Large intestine (tissue), 3 donors: Measurements from ENCODE around the gene PTPRC. TPM values are rescaled to one million over a fixed set of nuclear protein-coding genes. Genes with fewer than 3 reads are reported as not detected.

ENCODE experiments used
- DNase-seq, 2 donors: peaks; one replicate each; pipeline versions ENCODE4 v3.0.0 to v3.0.0-alpha.2; 2013
- H3K27ac ChIP-seq: one replicate; pipeline ENCODE4 v1.5.1; 2013; ENCODE audit warnings: low read length
- H3K27me3 ChIP-seq: 2 replicates; pipeline ENCODE4 v1.6.1; 2013; ENCODE audit warnings: low read length; ENCODE audit not compliant: control insufficient read depth, insufficient read depth
- H3K36me3 ChIP-seq: 2 replicates; pipeline ENCODE4 v1.6.1; 2013; ENCODE audit warnings: low read length; ENCODE audit not compliant: control insufficient read depth, insufficient read depth
- H3K4me1 ChIP-seq: one replicate; pipeline ENCODE4 v1.6.1; 2013; ENCODE audit warnings: low read length; ENCODE audit not compliant: control insufficient read depth, insufficient read depth
- H3K4me3 ChIP-seq: one replicate; pipeline ENCODE4 v1.5.1; 2013; ENCODE audit warnings: low read length
- H3K9me3 ChIP-seq: one replicate; pipeline ENCODE4 v1.6.1; 2013; ENCODE audit warnings: mild to moderate bottlenecking, low read depth, low read length, moderate library complexity; ENCODE audit not compliant: control insufficient read depth
- WGBS: methylation state at CpG from one replicate; pipeline ENCODE4 v1.1.5; 2013; ENCODE audit warnings: low lambda C conversion rate; ENCODE audit not compliant: insufficient coverage; 5-methylcytosine and 5-hydroxymethylcytosine counted together
- polyA plus RNA-seq: library from polyadenylated mRNA; unstranded; fragments of 120-200 nt; gene quantifications from one replicate; pipeline ENCODE4 v1.2.1, GENCODE V29; 2013

The PTPRC gene
- polyA plus RNA-seq, 1 donor, result 18.9 TPM

DNA sequence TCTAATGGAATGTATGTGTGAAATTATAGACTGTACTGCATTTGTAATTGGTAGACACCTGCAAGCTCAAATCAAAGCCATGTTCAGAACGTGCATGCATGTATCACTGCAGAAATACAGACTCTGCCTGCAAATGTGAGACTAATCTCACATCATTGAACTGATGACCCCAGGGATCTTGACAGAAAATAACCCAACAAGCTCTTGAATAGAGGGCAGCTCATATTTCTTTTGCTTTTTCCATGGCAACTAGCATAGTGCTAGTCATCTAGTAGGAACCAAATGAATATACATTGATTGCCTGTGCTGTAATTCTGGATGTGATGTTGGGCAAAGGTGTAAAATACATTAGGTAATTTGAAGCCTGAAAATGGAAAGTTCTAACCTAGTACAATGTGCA lies 62.4 kb downstream of the PTPRC start:
- Histone ChIP-seq H3K27ac (no peak overlapping the region), H3K36me3 (no peaks in the 10 kb centered on the region), H3K27me3 (peaks cover 3% of the 10 kb centered on the region), H3K4me3 (no peak overlapping the region), H3K9me3 (no peaks in the 10 kb centered on the region), H3K4me1 (no peaks in the 10 kb centered on the region)
- WGBS, result no CpG with 5 or more reads among the region's 1 CpG
- no peak for DNase-seq

DNA sequence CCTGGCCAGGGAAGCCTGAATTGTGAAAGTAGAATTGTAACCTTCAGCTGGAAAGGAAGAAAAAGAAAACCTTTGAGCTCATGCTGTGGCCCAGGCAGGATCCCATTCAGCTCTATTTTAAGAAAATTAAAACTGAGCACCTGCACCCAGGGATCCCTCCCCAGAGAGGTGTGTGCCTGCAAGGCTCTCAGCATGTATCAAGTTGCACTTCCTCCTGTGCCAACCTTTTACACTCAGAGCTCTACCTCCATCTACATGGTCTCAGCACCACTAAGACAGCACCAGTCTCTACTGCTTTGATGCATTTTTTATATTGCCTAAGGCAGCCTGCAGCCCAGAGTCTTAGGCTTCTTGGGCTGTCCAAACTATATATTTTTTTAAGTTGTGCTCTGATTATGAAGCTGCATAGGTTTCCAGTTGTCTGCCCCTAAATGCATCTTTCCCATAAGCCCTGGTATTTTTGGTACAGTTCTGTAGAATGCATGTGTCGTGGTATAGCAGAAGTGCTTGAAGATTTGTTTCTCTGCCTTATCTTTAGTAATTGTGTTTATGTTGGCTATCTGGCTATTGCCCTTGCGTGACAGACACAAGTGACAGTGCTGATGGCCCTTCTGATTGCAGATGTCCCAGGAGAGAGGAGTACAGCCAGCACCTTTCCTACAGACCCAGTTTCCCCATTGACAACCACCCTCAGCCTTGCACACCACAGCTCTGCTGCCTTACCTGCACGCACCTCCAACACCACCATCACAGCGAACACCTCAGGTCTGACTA lies 63.1 kb downstream of the PTPRC start:
- WGBS, result no CpG with 5 or more reads among the region's 4 CpGs

DNA sequence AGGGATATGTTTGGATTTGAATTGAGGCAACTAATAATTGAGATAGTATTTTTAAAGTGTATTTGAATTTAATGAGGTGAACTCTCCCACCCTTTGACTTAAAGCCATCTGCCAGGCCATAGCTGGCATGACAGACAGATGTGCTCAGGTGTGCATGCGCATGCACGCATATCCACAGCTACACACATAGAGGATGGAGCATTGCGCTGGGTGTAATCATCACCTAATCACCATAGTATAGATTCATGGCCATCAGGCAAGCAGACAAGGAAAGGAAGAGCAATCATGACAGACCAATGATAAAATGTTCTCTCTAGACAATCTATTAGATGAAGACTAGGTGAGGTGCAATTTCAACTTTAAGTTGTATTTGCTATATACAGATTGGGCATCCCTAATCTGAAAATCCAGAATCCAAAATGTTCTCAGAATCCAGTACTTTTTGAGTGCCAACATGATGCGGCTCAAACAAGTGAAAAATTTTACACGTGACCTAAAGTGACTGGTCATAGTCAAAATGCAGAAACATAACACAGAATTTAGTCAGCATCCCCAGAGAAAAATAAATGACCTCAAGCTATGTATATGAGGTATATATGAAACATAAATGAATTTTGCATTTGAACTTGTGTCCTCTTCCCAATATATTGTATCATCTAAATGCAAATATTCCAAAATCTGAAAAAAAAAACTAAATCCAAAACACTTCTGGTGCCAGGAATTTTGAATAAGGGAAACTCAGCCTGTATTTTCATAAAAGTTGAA lies 70.1 kb downstream of the PTPRC start:
- no peaks in the 10 kb centered on the region for H3K4me1 ChIP-seq
- no peaks in the 10 kb centered on the region for H3K36me3 ChIP-seq
- 100% methylated on average over 2 of the region's 5 CpGs for WGBS
- no peak overlapping the region for H3K27ac ChIP-seq
- DNase-seq, result no peak
- H3K9me3 ChIP-seq, result no peaks in the 10 kb centered on the region
- no peak overlapping the region for H3K4me3 ChIP-seq
- no peaks in the 10 kb centered on the region for H3K27me3 ChIP-seq

More for the DNA sequence above, 63.1 kb downstream of the PTPRC start:
- no peak for DNase-seq
- Histone ChIP-seq H3K27ac (no peak overlapping the region), H3K4me1 (no peaks in the 10 kb centered on the region), H3K27me3 (peaks cover 3% of the 10 kb centered on the region), H3K9me3 (no peaks in the 10 kb centered on the region), H3K4me3 (no peak overlapping the region), H3K36me3 (no peaks in the 10 kb centered on the region)

DNA sequence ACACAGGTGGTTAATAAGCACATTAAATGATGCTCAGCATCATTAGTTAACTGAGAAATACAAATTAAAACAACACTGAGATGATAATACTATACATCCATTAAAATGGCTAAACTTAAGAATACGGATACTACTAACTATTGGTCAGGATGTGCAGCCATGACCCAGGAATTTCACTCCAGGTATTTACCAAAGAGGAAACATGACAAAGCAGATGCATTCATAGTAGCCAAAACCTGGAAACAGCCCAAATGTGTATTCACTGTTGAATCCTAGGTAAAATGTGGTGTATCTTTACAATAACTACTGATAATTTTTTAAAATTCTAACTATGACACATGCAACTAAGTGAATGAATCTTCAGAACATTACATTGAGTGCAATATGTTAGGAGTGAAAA lies 73.0 kb downstream of the PTPRC start:
- H3K27ac ChIP-seq, result no peak overlapping the region
- H3K4me3 ChIP-seq, result no peak overlapping the region
- H3K36me3 ChIP-seq, result no peaks in the 10 kb centered on the region
- no peaks in the 10 kb centered on the region for H3K4me1 ChIP-seq
- H3K27me3 ChIP-seq, result no peaks in the 10 kb centered on the region
- DNase-seq, result no peak
- 100% methylated on average over 1 of the region's 1 CpG for WGBS
- H3K9me3 ChIP-seq, result no peaks in the 10 kb centered on the region

DNA sequence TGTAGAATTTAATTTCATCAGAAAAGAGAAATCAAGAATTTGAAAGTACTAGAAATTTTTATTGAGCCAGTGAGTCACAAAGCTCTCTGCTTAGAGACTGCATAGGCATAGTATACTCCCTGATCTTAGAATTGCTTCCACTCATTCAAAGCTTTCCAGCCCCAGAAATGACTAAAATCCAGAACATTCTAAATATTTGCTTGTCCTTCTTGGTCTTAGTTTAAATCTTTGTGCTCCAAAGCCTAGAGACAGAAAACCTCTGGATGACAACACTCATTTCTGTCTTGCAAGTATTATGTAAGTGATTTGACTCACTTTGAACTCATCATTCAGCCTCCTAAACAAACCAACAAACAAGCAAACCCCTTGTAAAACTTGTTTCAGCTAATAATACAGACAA lies 74.2 kb downstream of the PTPRC start:
- no peak overlapping the region for H3K4me3 ChIP-seq
- no peaks in the 10 kb centered on the region for H3K36me3 ChIP-seq
- no peaks in the 10 kb centered on the region for H3K4me1 ChIP-seq
- DNase-seq, result no peak
- no peaks in the 10 kb centered on the region for H3K27me3 ChIP-seq
- no peaks in the 10 kb centered on the region for H3K9me3 ChIP-seq
- H3K27ac ChIP-seq, result no peak overlapping the region

DNA sequence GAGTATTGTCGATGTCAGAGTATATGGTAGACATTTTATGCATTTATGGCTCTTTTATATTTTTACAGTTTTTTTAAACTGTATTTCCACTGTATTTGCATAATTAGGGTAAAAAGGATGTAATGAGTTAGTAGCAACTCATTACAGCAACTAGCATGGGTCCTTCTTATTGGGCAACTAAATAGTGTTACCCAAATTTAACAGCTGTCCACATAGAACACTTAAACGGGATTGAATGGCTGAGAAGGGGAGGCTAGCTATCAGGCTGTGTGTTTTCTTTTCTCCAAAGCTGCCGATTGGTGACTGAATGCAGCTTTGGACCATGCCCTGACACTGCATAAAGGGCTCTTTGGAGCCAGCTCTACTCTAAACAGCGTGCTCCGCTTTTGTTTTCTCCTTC lies 75.4 kb downstream of the PTPRC start:
- Histone ChIP-seq H3K27ac (no peak overlapping the region), H3K27me3 (no peaks in the 10 kb centered on the region), H3K4me3 (no peak overlapping the region), H3K4me1 (no peaks in the 10 kb centered on the region), H3K9me3 (no peaks in the 10 kb centered on the region), H3K36me3 (no peaks in the 10 kb centered on the region)
- DNase-seq, result no peak
- WGBS, result 95% methylated on average over 3 of the region's 5 CpGs

DNA sequence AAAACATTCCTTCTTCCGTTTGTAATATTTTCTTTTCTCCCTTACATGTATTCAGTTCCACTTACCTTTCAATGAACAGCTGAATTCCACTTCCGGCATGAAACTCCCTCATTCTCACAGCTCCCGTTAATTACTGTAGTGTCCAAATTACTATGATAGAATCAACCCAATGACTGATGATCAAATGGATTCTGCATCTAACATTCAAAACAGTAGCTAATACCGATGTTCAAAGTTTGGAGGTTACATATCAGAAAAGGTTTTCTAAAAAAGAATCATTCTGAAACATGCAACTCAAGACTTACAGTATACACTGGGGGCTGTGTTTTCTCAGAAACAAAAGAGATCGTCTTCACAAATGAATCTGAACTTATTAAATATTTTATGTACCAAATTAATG lies 77.2 kb downstream of the PTPRC start:
- Histone ChIP-seq H3K4me1 (no peaks in the 10 kb centered on the region), H3K27ac (no peak overlapping the region), H3K4me3 (no peak overlapping the region), H3K9me3 (no peaks in the 10 kb centered on the region), H3K36me3 (no peaks in the 10 kb centered on the region), H3K27me3 (no peaks in the 10 kb centered on the region)
- 100% methylated on average over 2 of the region's 5 CpGs for WGBS
- no peak for DNase-seq

DNA sequence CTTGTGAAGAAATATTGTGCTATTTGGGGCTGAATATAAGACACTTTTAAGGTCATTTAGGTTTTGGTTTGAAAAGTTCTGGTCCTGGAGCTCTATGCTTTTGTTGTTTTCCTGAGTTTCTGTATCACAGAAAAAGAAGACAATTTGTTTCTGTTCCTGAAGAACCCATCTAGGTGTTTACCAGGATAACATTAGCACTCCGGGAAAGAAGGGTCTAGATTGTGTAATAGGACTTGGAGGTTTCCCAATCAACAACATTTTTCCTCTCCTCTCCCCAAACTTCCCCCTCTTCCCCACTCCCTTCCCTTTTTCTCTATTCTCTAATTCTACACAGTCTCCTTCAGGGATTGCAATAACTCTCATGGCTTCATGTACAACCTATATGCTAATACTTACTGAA lies 78.7 kb downstream of the PTPRC start:
- 83% methylated on average over 1 of the region's 1 CpG for WGBS
- Histone ChIP-seq H3K27me3 (no peaks in the 10 kb centered on the region), H3K27ac (no peak overlapping the region), H3K9me3 (no peaks in the 10 kb centered on the region), H3K4me3 (no peak overlapping the region), H3K36me3 (no peaks in the 10 kb centered on the region), H3K4me1 (no peaks in the 10 kb centered on the region)
- no peak for DNase-seq

DNA sequence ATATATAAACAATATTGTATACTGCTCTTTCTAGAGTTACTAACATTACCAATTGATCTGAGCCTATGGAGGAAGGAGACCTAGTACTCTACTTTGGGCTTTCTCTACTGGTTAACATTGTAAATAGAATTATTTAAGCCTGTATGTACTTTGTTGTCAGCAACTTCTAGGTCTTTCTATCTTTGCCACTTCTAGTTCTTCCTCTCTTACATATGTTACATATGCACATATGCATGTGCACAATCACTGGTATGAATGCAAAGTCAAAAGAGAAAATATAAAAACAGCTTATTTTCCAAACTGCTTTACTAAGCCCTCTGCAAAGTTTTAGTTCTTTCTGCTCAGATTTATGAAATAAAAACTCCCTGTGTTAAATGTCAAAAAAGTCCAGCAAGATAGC lies 84.3 kb downstream of the PTPRC start:
- H3K4me1 ChIP-seq, result no peaks in the 10 kb centered on the region
- no peaks in the 10 kb centered on the region for H3K27me3 ChIP-seq
- no peak for DNase-seq
- no peak overlapping the region for H3K27ac ChIP-seq
- no peaks in the 10 kb centered on the region for H3K9me3 ChIP-seq
- no peaks in the 10 kb centered on the region for H3K36me3 ChIP-seq
- H3K4me3 ChIP-seq, result no peak overlapping the region

DNA sequence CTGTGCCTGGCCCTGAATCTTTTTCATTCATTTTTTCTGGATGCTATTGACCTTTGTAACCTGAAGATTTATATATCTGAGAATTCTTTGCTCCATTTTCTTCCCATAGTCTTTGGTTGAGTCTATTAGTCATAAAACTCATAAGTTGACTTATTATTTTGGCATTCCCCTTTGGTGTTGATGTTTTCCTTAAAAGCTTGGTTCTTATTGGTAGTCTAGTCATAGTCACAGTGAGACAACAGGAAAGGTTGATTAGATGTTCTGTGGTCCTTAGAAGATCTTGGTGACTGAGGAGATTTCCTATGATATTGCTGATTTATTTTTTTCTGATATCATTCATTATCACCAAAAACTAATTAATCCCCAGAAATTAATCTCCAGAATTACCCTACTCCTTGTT lies 86.2 kb downstream of the PTPRC start:
- no peaks in the 10 kb centered on the region for H3K4me1 ChIP-seq
- no peaks in the 10 kb centered on the region for H3K9me3 ChIP-seq
- no peaks in the 10 kb centered on the region for H3K27me3 ChIP-seq
- no peaks in the 10 kb centered on the region for H3K36me3 ChIP-seq
- no peak overlapping the region for H3K27ac ChIP-seq
- DNase-seq, result no peak
- no peak overlapping the region for H3K4me3 ChIP-seq

DNA sequence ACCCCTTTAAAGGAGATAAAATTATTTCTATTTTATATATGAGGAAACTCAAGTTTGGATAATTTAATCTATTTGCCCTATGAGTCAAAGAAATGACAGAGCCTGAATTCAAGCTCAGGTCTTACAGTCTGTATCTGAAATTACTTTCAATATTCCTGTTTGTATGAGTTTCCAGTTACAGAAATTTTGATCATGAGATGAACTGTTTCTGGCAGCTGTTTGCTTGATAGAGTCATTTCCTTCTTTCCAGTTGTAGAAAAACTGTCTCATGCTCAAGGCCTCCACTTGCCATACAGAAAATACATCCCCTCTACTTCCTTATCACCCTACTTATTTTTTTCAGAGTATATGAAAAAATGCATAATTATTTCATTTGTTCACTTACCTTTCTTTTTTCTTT lies 87.6 kb downstream of the PTPRC start:
- no peak for DNase-seq
- Histone ChIP-seq H3K4me1 (no peaks in the 10 kb centered on the region), H3K36me3 (no peaks in the 10 kb centered on the region), H3K4me3 (no peak overlapping the region), H3K27ac (no peak overlapping the region), H3K27me3 (no peaks in the 10 kb centered on the region), H3K9me3 (no peaks in the 10 kb centered on the region)
